K562 (cell line): Measurements from ENCODE around the gene PHKB. TPM values are rescaled to one million over a fixed set of nuclear protein-coding genes. Genes with fewer than 3 reads are reported as not detected.

ENCODE experiments used
- ATAC-seq: fragments of 200-7000 bp; cut with Tn5 transposase; 3 replicates; pipeline ENCODE4 v1.9.1; 2020; ENCODE audit warnings: moderate library complexity
- BruUV-seq: library from RNA; stranded (reverse); fragments of 400-500 nt; replicated peaks from 2 replicates; lab custom pipeline; 2021; lab: Mats Ljungman, UMichigan
- CTCF ChIA-PET: fragments of 300-600 bp; formaldehyde crosslinking; extraction: SDS; loops from one replicate; lab custom pipeline; 2021; ENCODE audit warnings: low intra/inter-chr PET ratio; lab: Yijun Ruan, JAX
- POLR2A ChIA-PET: fragments of 300-600, 350-650 bp; sonication (Branson Sonifier 250); formaldehyde crosslinking; extraction: SDS; loops from one replicate; lab custom pipeline; 2021; ENCODE audit warnings: antibody characterized with exemption, inconsistent platforms; lab: Yijun Ruan, JAX
- DNase-seq, 4 experiments: peaks; one replicate each; pipeline versions ENCODE4 v3.0.0 to v3.0.0-alpha.2; 2011 to 2018; ENCODE audit warnings: low spot score in 3 of 4, mixed read lengths in 3 of 4; ENCODE audit errors: extremely low read depth in 1 of 4
- FAIRE-seq: peaks from 2 replicates; lab custom pipeline; 2011; peaks lifted over from hg19 to GRCh38; lab: Jason Lieb, UNC
- H2AFZ ChIP-seq: 2 replicates; pipeline ENCODE4 v1.6.0; 2011; ENCODE audit warnings: low read depth, low read length, control low read depth, inconsistent platforms
- H3K27ac ChIP-seq: fragments of 200-600 bp; 3 replicates; pipeline ENCODE4 v1.8.0; 2011; ENCODE audit warnings: low read depth, mild to moderate bottlenecking, control low read depth, inconsistent platforms, low read length, moderate library complexity, mixed read lengths; ENCODE audit errors: extremely low read depth
- H3K27me3 ChIP-seq, 2 experiments: fragments of 300-600 bp in 1 of 2; 2 replicates in 1 of 2; 3 replicates in 1 of 2; pipeline versions ENCODE4 v1.6.0 to v1.8.0; 2011; ENCODE audit warnings: inconsistent platforms in 2 of 2, low read length in 2 of 2, mild to moderate bottlenecking in 1 of 2, mixed read lengths in 1 of 2, moderate library complexity in 1 of 2; ENCODE audit not compliant: control insufficient read depth in 2 of 2, insufficient read depth in 2 of 2
- H3K36me3 ChIP-seq: fragments of 300-600 bp; 3 replicates; pipeline ENCODE4 v1.8.0; 2011; ENCODE audit warnings: mild to moderate bottlenecking, low read length, inconsistent platforms; ENCODE audit not compliant: control insufficient read depth, insufficient read depth
- H3K4me1 ChIP-seq, 2 experiments: fragments of 200-600 bp in 1 of 2; replicated peaks in 1 of 2; 2 replicates in 1 of 2; 3 replicates in 1 of 2; pipeline versions ENCODE4 v1.5.1 to v1.8.0; 2011; ENCODE audit warnings: inconsistent platforms in 2 of 2, low read length in 2 of 2, mild to moderate bottlenecking in 1 of 2, mixed read lengths in 1 of 2, moderate library complexity in 1 of 2; ENCODE audit not compliant: control insufficient read depth in 2 of 2, insufficient read depth in 2 of 2
- H3K4me2 ChIP-seq: 2 replicates; pipeline ENCODE4 v1.6.1; 2011; ENCODE audit warnings: low read length, control low read depth, inconsistent platforms, mixed read lengths; ENCODE audit not compliant: insufficient read depth
- H3K4me3 ChIP-seq: fragments of 200-600 bp; sonication (generic), shearing (Covaris generic); 2 replicates; pipeline ENCODE4 v1.5.1; 2016; ENCODE audit warnings: control low read depth, inconsistent platforms
- H3K79me2 ChIP-seq: fragments of 200-600 bp; 3 replicates; pipeline ENCODE4 v1.8.0; 2011; ENCODE audit warnings: low read length, inconsistent platforms; ENCODE audit not compliant: control insufficient read depth, insufficient read depth
- H3K9ac ChIP-seq, 2 experiments: 2 replicates each; pipeline versions ENCODE4 v1.6.0 to v1.6.1; 2011; ENCODE audit warnings: low read depth in 2 of 2, low read length in 2 of 2, control low read depth in 1 of 2, inconsistent platforms in 1 of 2, mild to moderate bottlenecking in 1 of 2, mixed read lengths in 1 of 2; ENCODE audit not compliant: insufficient read depth in 1 of 2
- H3K9me1 ChIP-seq: one replicate; pipeline ENCODE4 v1.6.0; 2011; ENCODE audit warnings: inconsistent platforms, mild to moderate bottlenecking, low read length, moderate library complexity; ENCODE audit not compliant: control insufficient read depth, insufficient read depth
- H3K9me3 ChIP-seq: replicated peaks from 2 replicates; pipeline ENCODE4 v1.5.1; 2011; ENCODE audit warnings: low read depth, low read length, inconsistent platforms; ENCODE audit not compliant: control insufficient read depth, insufficient read depth
- H4K20me1 ChIP-seq: replicated peaks from 2 replicates; pipeline ENCODE4 v1.6.1; 2011; ENCODE audit warnings: low read length, inconsistent platforms, mixed read lengths; ENCODE audit not compliant: control insufficient read depth, insufficient read depth
- ATF1 ChIP-seq, 2 experiments: fragments of 450-650 bp in 1 of 2; IDR thresholded peaks; 2 replicates each; pipeline ENCODE4 v1.6.1; 2016; ENCODE audit warnings: missing compliant biosample characterization in 1 of 2, missing genetic modification characterization in 1 of 2
- BMI1 ChIP-seq: fragments of 150-350 bp; IDR thresholded peaks from 2 replicates; pipeline ENCODE4 v1.6.1; 2014; ENCODE audit warnings: low read length
- BRD9 ChIP-seq: fragments of 450-650 bp; IDR thresholded peaks from 2 replicates; pipeline ENCODE4 v1.6.1; 2018; ENCODE audit warnings: low read depth; ENCODE audit not compliant: partially characterized antibody
- CBX2 ChIP-seq: fragments of 200-600 bp; sonication (generic); IDR thresholded peaks from one replicate; pipeline ENCODE4 v1.6.1; 2012; ENCODE audit warnings: mild to moderate bottlenecking, low read length, inconsistent platforms; ENCODE audit not compliant: insufficient read depth, poor library complexity, severe bottlenecking
- HMGN3 ChIP-seq: IDR thresholded peaks from 2 replicates; pipeline ENCODE4 v1.6.1; 2011; ENCODE audit warnings: borderline replicate concordance, low read depth, mild to moderate bottlenecking, mixed read lengths, low read length; ENCODE audit not compliant: insufficient read length; ENCODE audit errors: extremely low read depth
- KLF16 ChIP-seq: IDR thresholded peaks from 2 replicates; pipeline ENCODE4 v1.6.1; 2016; ENCODE audit warnings: antibody characterized with exemption
- MAFG ChIP-seq: fragments of 450-650 bp; conservative IDR thresholded peaks from 2 replicates; pipeline ENCODE4 v1.6.1; 2016; ENCODE audit warnings: missing genetic modification characterization, missing compliant biosample characterization
- MYBL2 ChIP-seq, 2 experiments: fragments of 450-650 bp in 1 of 2; sonication (generic) in 1 of 2; formaldehyde crosslinking in 1 of 2; IDR thresholded peaks; 2 replicates each; pipeline versions ENCODE4 v1.6.1 to v1.8.1; 2017 to 2022; ENCODE audit warnings: borderline replicate concordance in 1 of 2, inconsistent platforms in 1 of 2, low read depth in 1 of 2, mild to moderate bottlenecking in 1 of 2, missing genetic modification reagents in 1 of 2, moderate library complexity in 1 of 2
- PHTF2 ChIP-seq: fragments of 250-450 bp; sonication (Bioruptor Pico); IDR thresholded peaks from 2 replicates; pipeline ENCODE4 v1.5.0; 2021; ENCODE audit warnings: mild to moderate bottlenecking
- PPARD ChIP-seq: fragments of 250-450 bp; sonication (Bioruptor Pico); IDR thresholded peaks from 2 replicates; pipeline ENCODE4 v1.8.0; 2022; ENCODE audit warnings: inconsistent platforms, mild to moderate bottlenecking, moderate library complexity
- PREB ChIP-seq: sonication (generic); formaldehyde crosslinking; IDR thresholded peaks from 2 replicates; pipeline ENCODE4 v1.8.1; 2023; ENCODE audit warnings: mild to moderate bottlenecking, missing genetic modification reagents
- RBBP5 ChIP-seq: fragments of 200-600 bp; sonication (generic); IDR thresholded peaks from 2 replicates; pipeline ENCODE4 v1.6.1; 2012; ENCODE audit warnings: borderline replicate concordance, mild to moderate bottlenecking, low read length, control low read depth, inconsistent platforms; ENCODE audit not compliant: insufficient read depth, poor library complexity, severe bottlenecking
- RUNX1 ChIP-seq: sonication (generic); IDR thresholded peaks from 2 replicates; pipeline ENCODE4 v1.6.1; 2016; ENCODE audit warnings: antibody characterized with exemption, low read depth
- SIX5 ChIP-seq, 2 experiments: IDR thresholded peaks; 2 replicates each; pipeline ENCODE4 v1.6.1; 2011; ENCODE audit warnings: low read length in 2 of 2, borderline replicate concordance in 1 of 2, low read depth in 1 of 2, mild to moderate bottlenecking in 1 of 2, moderate library complexity in 1 of 2; ENCODE audit not compliant: insufficient read depth in 1 of 2
- ZBTB7A ChIP-seq: IDR thresholded peaks from 2 replicates; pipeline ENCODE4 v1.6.1; 2011; ENCODE audit warnings: low read depth, mild to moderate bottlenecking, low read length, moderate library complexity, borderline replicate concordance; ENCODE audit not compliant: control insufficient read depth
- ZFP1 ChIP-seq: fragments of 450-650 bp; formaldehyde crosslinking; IDR thresholded peaks from 2 replicates; pipeline ENCODE4 v1.4.0; 2020; ENCODE audit warnings: mild to moderate bottlenecking, mixed read lengths
- ZNF12 ChIP-seq: sonication (generic); formaldehyde crosslinking; IDR thresholded peaks from 2 replicates; pipeline ENCODE4 v1.4.0; 2020; ENCODE audit warnings: mild to moderate bottlenecking, missing genetic modification reagents
- ZNF644 ChIP-seq: fragments of 200-800 bp; sonication (Bioruptor generic); IDR thresholded peaks from 2 replicates; pipeline ENCODE4 v1.6.1; 2016; ENCODE audit warnings: low read depth, missing genetic modification characterization, missing compliant biosample characterization
- ZSCAN29 ChIP-seq: fragments of 450-650 bp; IDR thresholded peaks from 2 replicates; pipeline ENCODE4 v1.6.1; 2017
- WGBS: fragments of 100-300 bp; shearing (Covaris generic); methylation state at CpG from one replicate; pipeline ENCODE4 v1.1.6; 2016; ENCODE audit warnings: low coverage, mixed read lengths; ENCODE audit not compliant: insufficient coverage; ENCODE audit errors: missing lambda C conversion rate; 5-methylcytosine and 5-hydroxymethylcytosine counted together
- in situ Hi-C: fragments of 300-500 bp; cut with MboI; formaldehyde crosslinking; loops from 4 replicates; pipeline ENCODE4 v1.15.0; 2018; ENCODE audit warnings: inconsistent platforms, mixed read lengths
- intact Hi-C: fragments of 100-400 bp; cut with micrococcal nuclease; formaldehyde crosslinking; loops from 2 replicates; pipeline ENCODE4 v1.14.2; 2022
- polyA plus RNA-seq, 8 experiments: library from polyadenylated mRNA; depleted of rRNA in 4 of 8; stranded (reverse) in 5 of 8; unstranded in 3 of 8; fragments of >200 nt; fragmentation: Nextera tagmentation in 2 of 8; fragmentation: Illumina TruSeq in 1 of 8; extraction: Ambion mirVana in 2 of 8; extraction: Trizol in 1 of 8; gene quantifications; 2 replicates each; pipeline versions ENCODE4 v1.2.1 to v1.2.3, GENCODE V29; 2011 to 2014; ENCODE audit warnings: inconsistent platforms in 1 of 8, missing spikeins in 1 of 8
- total RNA-seq, 7 experiments: library from RNA; depleted of rRNA in 6 of 7; stranded (reverse); fragments of >200 nt in 6 of 7; fragmentation: Illumina TruSeq in 2 of 7; extraction: Trizol in 2 of 7; gene quantifications; 2 replicates each; pipeline versions ENCODE4 v1.2.1 to v1.2.3, GENCODE V29; 2011 to 2021; ENCODE audit warnings: low replicate concordance in 1 of 7
- TF ChIP-seq, protein P1 (sequence below): sonication (generic); formaldehyde crosslinking; IDR thresholded peaks from 2 replicates; pipeline ENCODE4 v1.8.1; 2022; ENCODE audit warnings: missing genetic modification reagents

The PHKB gene
- total and polyA plus RNA-seq, 9 of the 15 experiments (the other 6 are each of a cell fraction or from before 2014, with no cell fraction given) = 24.7 to 92.3 (median 67.0) TPM

- no peak overlapping the region for H3K9ac ChIP-seq
- no peak overlapping the region for H3K27ac ChIP-seq
- TF ChIP-seq MYBL2 (IDR thresholded peaks at IDR 0.05; ENCODE audit: low read depth) = no peak
- no peak for TF ChIP-seq MYBL2 (CRISPR knock-in tag; IDR thresholded peaks at IDR 0.05; ENCODE audit: borderline replicate concordance)
- TF ChIP-seq ZSCAN29 = no peak
- TF ChIP-seq SIX5 (IDR thresholded peaks at IDR 0.05; ENCODE audit: borderline replicate concordance in 1 of 2, insufficient read depth in 1 of 2, low read depth in 1 of 2, low read length in 2 of 2) = no peak
- no peak for TF ChIP-seq ZNF12 (CRISPR knock-in tag)
- TF ChIP-seq KLF16 = no peak
- TF ChIP-seq MAFG (tag) = no peak
- TF ChIP-seq ZBTB7A = no peak
- no peak for TF ChIP-seq PPARD (CRISPR knock-in tag)
- TF ChIP-seq BMI1 = no peak
- TF ChIP-seq CBX2 = no peak
- no peak for TF ChIP-seq ATF1 (CRISPR knock-in tag; IDR thresholded peaks at IDR 0.05)
- no peak for TF ChIP-seq ATF1 (tag; IDR thresholded peaks at IDR 0.05)
- no peak for TF ChIP-seq RUNX1
- TF ChIP-seq ZFP1 = no peak
- TF ChIP-seq PREB = no peak
- TF ChIP-seq, protein P1, sequence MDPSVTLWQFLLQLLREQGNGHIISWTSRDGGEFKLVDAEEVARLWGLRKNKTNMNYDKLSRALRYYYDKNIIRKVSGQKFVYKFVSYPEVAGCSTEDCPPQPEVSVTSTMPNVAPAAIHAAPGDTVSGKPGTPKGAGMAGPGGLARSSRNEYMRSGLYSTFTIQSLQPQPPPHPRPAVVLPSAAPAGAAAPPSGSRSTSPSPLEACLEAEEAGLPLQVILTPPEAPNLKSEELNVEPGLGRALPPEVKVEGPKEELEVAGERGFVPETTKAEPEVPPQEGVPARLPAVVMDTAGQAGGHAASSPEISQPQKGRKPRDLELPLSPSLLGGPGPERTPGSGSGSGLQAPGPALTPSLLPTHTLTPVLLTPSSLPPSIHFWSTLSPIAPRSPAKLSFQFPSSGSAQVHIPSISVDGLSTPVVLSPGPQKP (CRISPR knock-in tag) = no peak
- no peak for TF ChIP-seq RBBP5
- no peak for TF ChIP-seq ZNF644 (tag)
- no peak for TF ChIP-seq HMGN3
- TF ChIP-seq PHTF2 (CRISPR knock-in tag) = no peak
- no peak for TF ChIP-seq BRD9
- in situ Hi-C loops = no loop called here
- H3K36me3 ChIP-seq = no peaks in the 10 kb centered on the region
- no peak overlapping the region for H3K4me2 ChIP-seq
- H3K27me3 ChIP-seq = peaks cover 10 to 17% of the 10 kb centered on the region in 2 experiments; a peak in 4 of 5 replicates
- no peaks in the 10 kb centered on the region for H3K9me1 ChIP-seq
- no peak for DNase-seq
- POLR2A ChIA-PET = no interaction called here
- H3K79me2 ChIP-seq = no peaks in the 10 kb centered on the region
- ATAC-seq = no peak
- no TSS peak for BruUV-seq
- no peaks in the 10 kb centered on the region for H4K20me1 ChIP-seq
- H3K9me3 ChIP-seq = no peaks in the 10 kb centered on the region
- 1% methylated on average over 6 of the region's 6 CpGs for WGBS
- no peak for FAIRE-seq
- H3K4me1 ChIP-seq = no peaks in the 10 kb centered on the region
- intact Hi-C loops = no loop called here
- no peak overlapping the region for H2AFZ ChIP-seq
- H3K4me3 ChIP-seq = no peak overlapping the region
- CTCF ChIA-PET = no interaction called here
Measured at GRCh38 chr16:47732523-47733111, 271.5 kb downstream of the PHKB start.
